ENCODE data around the gene ADGRF1.

- TF ChIP-seq POLR2AphosphoS5 (IDR thresholded peaks at IDR 0.05) (no peak), POLR2A (IDR thresholded peaks at IDR 0.05) (no peak)
Observed at GRCh38 chr6:47034421-47034820, 7.7 kb downstream of the ADGRF1 start.

Data from prostate gland (tissue), 1 donor.